ENCODE results near the gene ASF1A.

The ASF1A gene

GRCh38 chr6:118882314-118882905 is 11.5 kb upstream of the ASF1A start:
- no peak for DNase-seq

- DNase-seq, result no peak
Observed at GRCh38 chr6:118886641-118887040, 7.3 kb upstream of the ASF1A start.

- no peak for DNase-seq
Observed at GRCh38 chr6:118889163-118889562, 4.8 kb upstream of the ASF1A start.

- no peak for DNase-seq
Observed at GRCh38 chr6:118890997-118891790, 2.8 kb upstream of the ASF1A start.

- DNase-seq, result no peak
Observed at GRCh38 chr6:118892355-118892991, 1.5 kb upstream of the ASF1A start.

GRCh38 chr6:118893064-118893806 is 717 bp upstream of the ASF1A start:
- DNase-seq, result peak; percentile 27

GRCh38 chr6:118894425-118895260 is 691 bp downstream of the ASF1A start:
- DNase-seq, result peak; percentile 57

- DNase-seq, result no peak
Observed at GRCh38 chr6:118895261-118895560, 1.3 kb downstream of the ASF1A start.

- DNase-seq, result no peak
Observed at GRCh38 chr6:118895859-118896258, 1.9 kb downstream of the ASF1A start.

- no peak for DNase-seq
Observed at GRCh38 chr6:118896339-118897136, 2.6 kb downstream of the ASF1A start.

- no peak for DNase-seq
Observed at GRCh38 chr6:118897386-118897785, 3.4 kb downstream of the ASF1A start.

GRCh38 chr6:118899948-118900347 is 6.0 kb downstream of the ASF1A start:
- DNase-seq, result peak; percentile 26

GRCh38 chr6:118902726-118903125 is 8.8 kb downstream of the ASF1A start:
- no peak for DNase-seq

- DNase-seq, result no peak
Observed at GRCh38 chr6:118903138-118903537, 9.2 kb downstream of the ASF1A start.

GRCh38 chr6:118903691-118904090 is 9.7 kb downstream of the ASF1A start:
- DNase-seq, result no peak

- no peak for DNase-seq
Observed at GRCh38 chr6:118905084-118905483, 11.1 kb downstream of the ASF1A start.

GRCh38 chr6:118905851-118906250 is 11.9 kb downstream of the ASF1A start:
- DNase-seq, result no peak

- no peak for DNase-seq
Observed at GRCh38 chr6:118908441-118908840, 14.5 kb downstream of the ASF1A start.

- no peak for DNase-seq
Observed at GRCh38 chr6:118912646-118913045, 18.7 kb downstream of the ASF1A start.

- DNase-seq, result no peak
Observed at GRCh38 chr6:118913161-118913560, 19.2 kb downstream of the ASF1A start.

- DNase-seq, result no peak
Observed at GRCh38 chr6:118914598-118914997, 20.6 kb downstream of the ASF1A start.

Data from activated CD8-positive, alpha-beta memory T cell treated with anti-CD3 and anti-CD28 coated beads, Interleukin-2, amount 50 U/mL, for 4 hours (primary cell).